Activated naive CD4-positive, alpha-beta T cell treated with anti-CD3 and anti-CD28 coated beads, Interleukin-2, amount 10 ng/mL, durations not matched to agents 7 days and 5 days (primary cell): ENCODE measurements around the gene OR10G7.

ENCODE experiments used
- CTCF ChIA-PET: fragments of 350-600 bp; sonication (Branson Sonifier 250); formaldehyde crosslinking; loops from one replicate; lab custom pipeline; 2021; ENCODE audit warnings: antibody characterized with exemption; lab: Charles Lee
- DNase-seq: peaks from one replicate; pipeline ENCODE4 v3.0.0-alpha.2; 2020
- H3K27ac Mint-ChIP-seq: one replicate; pipeline ENCODE4 v1.8.0; 2021; ENCODE audit warnings: mild to moderate bottlenecking, moderate library complexity, mixed read lengths
- H3K27me3 Mint-ChIP-seq: one replicate; pipeline ENCODE4 v1.8.0; 2021; ENCODE audit warnings: mild to moderate bottlenecking, mixed read lengths
- H3K36me3 Mint-ChIP-seq: one replicate; pipeline ENCODE4 v1.8.0; 2021; ENCODE audit warnings: mixed read lengths
- H3K4me1 Mint-ChIP-seq: one replicate; pipeline ENCODE4 v1.8.0; 2021; ENCODE audit warnings: mixed read lengths
- H3K4me3 Mint-ChIP-seq: one replicate; pipeline ENCODE4 v1.8.0; 2021; ENCODE audit warnings: mild to moderate bottlenecking, moderate library complexity, mixed read lengths
- H3K9me3 Mint-ChIP-seq: one replicate; pipeline ENCODE4 v1.8.0; 2021; ENCODE audit warnings: mixed read lengths

Gene OR10G7

GRCh38 chr11:124041254-124041653 is at the start of gene OR10G7:
OR10G7 (minus strand) TSS chr11:124041325; CDS start chr11:124039001, 2,324 bp downstream.
- CTCF ChIA-PET = no interaction called here
- Mint-ChIP-seq H3K4me3 (no peak within 1 kb of the TSS), H3K36me3 (no peaks in the 10 kb centered on the region), H3K9me3 (no peaks in the 10 kb centered on the region), H3K27ac (no peak within 1 kb of the TSS), H3K27me3 (no peaks in the 10 kb centered on the region), H3K4me1 (no peaks in the 10 kb centered on the region)
- DNase-seq = no peak

GRCh38 chr11:124085997-124086846 is 45.1 kb upstream of the OR10G7 start:
- Mint-ChIP-seq H3K27me3 (peaks cover 3% of the 10 kb centered on the region), H3K9me3 (no peaks in the 10 kb centered on the region), H3K36me3 (no peaks in the 10 kb centered on the region), H3K4me3 (no peak overlapping the region), H3K4me1 (no peaks in the 10 kb centered on the region), H3K27ac (no peak overlapping the region)
- CTCF ChIA-PET = no interaction called here
- DNase-seq = no peak

GRCh38 chr11:124085583-124085982 is 44.5 kb upstream of the OR10G7 start:
- DNase-seq = no peak
- H3K4me1 Mint-ChIP-seq = no peaks in the 10 kb centered on the region
- H3K36me3 Mint-ChIP-seq = no peaks in the 10 kb centered on the region
- CTCF ChIA-PET = no interaction called here
- H3K27ac Mint-ChIP-seq = no peak overlapping the region
- no peak overlapping the region for H3K4me3 Mint-ChIP-seq
- peaks cover 3% of the 10 kb centered on the region for H3K27me3 Mint-ChIP-seq
- no peaks in the 10 kb centered on the region for H3K9me3 Mint-ChIP-seq

- H3K4me1 Mint-ChIP-seq = no peaks in the 10 kb centered on the region
- H3K4me3 Mint-ChIP-seq = no peak overlapping the region
- CTCF ChIA-PET = interaction anchor here (0.9 to 1.3 kb wide), 3 partner anchors 11 to 62 kb away, joined by 3 to 7 read pairs (median 4); no protein-coding TSS in a partner anchor
- no peak for DNase-seq
- no peaks in the 10 kb centered on the region for H3K36me3 Mint-ChIP-seq
- H3K27ac Mint-ChIP-seq = no peak overlapping the region
- no peaks in the 10 kb centered on the region for H3K9me3 Mint-ChIP-seq
- H3K27me3 Mint-ChIP-seq = peaks cover 19% of the 10 kb centered on the region
These were observed 41.2 kb upstream of the OR10G7 start for GRCh38 chr11:124082371-124082770.

- H3K9me3 Mint-ChIP-seq = no peaks in the 10 kb centered on the region
- H3K4me3 Mint-ChIP-seq = no peak overlapping the region
- H3K27ac Mint-ChIP-seq = no peak overlapping the region
- CTCF ChIA-PET = interaction anchor here (1.0 to 1.3 kb wide), 2 partner anchors 12 to 63 kb away, joined by 3 to 4 read pairs; no protein-coding TSS in a partner anchor
- H3K4me1 Mint-ChIP-seq = peaks cover 4% of the 10 kb centered on the region
- DNase-seq = no peak
- H3K27me3 Mint-ChIP-seq = peaks cover 24% of the 10 kb centered on the region
- no peaks in the 10 kb centered on the region for H3K36me3 Mint-ChIP-seq
These were observed 40.4 kb upstream of the OR10G7 start for GRCh38 chr11:124081483-124081882.

- Mint-ChIP-seq H3K27me3 (peaks cover 33% of the 10 kb centered on the region), H3K36me3 (no peaks in the 10 kb centered on the region), H3K4me1 (peaks cover 7% of the 10 kb centered on the region), H3K27ac (no peak overlapping the region), H3K9me3 (no peaks in the 10 kb centered on the region), H3K4me3 (no peak overlapping the region)
- CTCF ChIA-PET = no interaction called here
- no peak for DNase-seq
These were observed 39.3 kb upstream of the OR10G7 start for GRCh38 chr11:124080327-124081001.

- H3K9me3 Mint-ChIP-seq = no peaks in the 10 kb centered on the region
- DNase-seq = no peak
- no peaks in the 10 kb centered on the region for H3K36me3 Mint-ChIP-seq
- no peak overlapping the region for H3K27ac Mint-ChIP-seq
- peaks cover 40% of the 10 kb centered on the region for H3K27me3 Mint-ChIP-seq
- CTCF ChIA-PET = no interaction called here
- H3K4me1 Mint-ChIP-seq = peaks cover 7% of the 10 kb centered on the region
- no peak overlapping the region for H3K4me3 Mint-ChIP-seq
These were observed 38.7 kb upstream of the OR10G7 start for GRCh38 chr11:124079631-124080326.

- CTCF ChIA-PET = interaction anchor here (1.0 kb wide), 1 partner anchor 9 kb away, joined by 3 read pairs; no protein-coding TSS in a partner anchor
- Mint-ChIP-seq H3K9me3 (no peaks in the 10 kb centered on the region), H3K27ac (no peak overlapping the region), H3K27me3 (peaks cover 46% of the 10 kb centered on the region), H3K4me3 (no peak overlapping the region), H3K4me1 (peaks cover 7% of the 10 kb centered on the region), H3K36me3 (no peaks in the 10 kb centered on the region)
- no peak for DNase-seq
These were observed 37.5 kb upstream of the OR10G7 start for GRCh38 chr11:124078591-124078990.

- Mint-ChIP-seq H3K27ac (no peak overlapping the region), H3K36me3 (no peaks in the 10 kb centered on the region), H3K4me1 (peaks cover 7% of the 10 kb centered on the region), H3K4me3 (no peak overlapping the region), H3K27me3 (peaks cover 46% of the 10 kb centered on the region), H3K9me3 (no peaks in the 10 kb centered on the region)
- DNase-seq = no peak
- CTCF ChIA-PET = no interaction called here
These were observed 36.1 kb upstream of the OR10G7 start for GRCh38 chr11:124077266-124077665.

- peak; percentile 26 for DNase-seq
These were observed 34.9 kb upstream of the OR10G7 start for GRCh38 chr11:124075841-124076651.

GRCh38 chr11:124075492-124075840 is 34.3 kb upstream of the OR10G7 start:
- H3K4me1 Mint-ChIP-seq = peaks cover 12% of the 10 kb centered on the region
- no peaks in the 10 kb centered on the region for H3K9me3 Mint-ChIP-seq
- no peak for DNase-seq
- no peak overlapping the region for H3K4me3 Mint-ChIP-seq
- no peak overlapping the region for H3K27ac Mint-ChIP-seq
- no peaks in the 10 kb centered on the region for H3K36me3 Mint-ChIP-seq
- H3K27me3 Mint-ChIP-seq = peaks cover 46% of the 10 kb centered on the region
- CTCF ChIA-PET = interaction anchor here (1.9 kb wide), 1 partner anchor 119 kb away, joined by 11 read pairs; no protein-coding TSS in a partner anchor

More at GRCh38 chr11:124075841-124076651, 34.9 kb upstream of the OR10G7 start:
- no peaks in the 10 kb centered on the region for H3K9me3 Mint-ChIP-seq
- H3K4me3 Mint-ChIP-seq = peak overlapping the region; percentile 12
- CTCF ChIA-PET = interaction anchor here (0.9 kb wide), 1 partner anchor 119 kb away, joined by 3 read pairs; no protein-coding TSS in a partner anchor
- H3K27me3 Mint-ChIP-seq = peaks cover 46% of the 10 kb centered on the region
- H3K36me3 Mint-ChIP-seq = no peaks in the 10 kb centered on the region
- H3K27ac Mint-ChIP-seq = no peak overlapping the region
- peaks cover 10% of the 10 kb centered on the region for H3K4me1 Mint-ChIP-seq

- Mint-ChIP-seq H3K9me3 (no peaks in the 10 kb centered on the region), H3K4me1 (peaks cover 12% of the 10 kb centered on the region), H3K4me3 (no peak overlapping the region), H3K27me3 (peaks cover 42% of the 10 kb centered on the region), H3K27ac (no peak overlapping the region), H3K36me3 (no peaks in the 10 kb centered on the region)
- no peak for DNase-seq
- CTCF ChIA-PET = interaction anchor here (1.9 kb wide), 1 partner anchor 120 kb away, joined by 11 read pairs; no protein-coding TSS in a partner anchor
These were observed 33.4 kb upstream of the OR10G7 start for GRCh38 chr11:124074554-124074953.

- no peak overlapping the region for H3K27ac Mint-ChIP-seq
- CTCF ChIA-PET = interaction anchor here (0.6 to 2.6 kb wide), 12 partner anchors 10 to 401 kb away, joined by 3 to 37 read pairs (median 3); no protein-coding TSS in a partner anchor
These were observed 31.0 kb upstream of the OR10G7 start for GRCh38 chr11:124072147-124072546.

More at GRCh38 chr11:124072147-124072546, 31.0 kb upstream of the OR10G7 start:
- Mint-ChIP-seq H3K4me1 (peaks cover 12% of the 10 kb centered on the region), H3K9me3 (no peaks in the 10 kb centered on the region), H3K4me3 (no peak overlapping the region), H3K27me3 (peaks cover 29% of the 10 kb centered on the region), H3K36me3 (no peaks in the 10 kb centered on the region)
- DNase-seq = no peak
